Gastrocnemius medialis (tissue), 4 donors: ENCODE results near the gene FPGS. TPM values are rescaled to one million over a fixed set of nuclear protein-coding genes. Genes with fewer than 3 reads are reported as not detected.

Source experiments
- ATAC-seq, 2 donors: fragments of 150-250 bp; one replicate each; pipeline ENCODE4 v1.9.1; 2016
- DNase-seq, 2 donors: peaks; one replicate each; pipeline ENCODE4 v3.0.0-alpha.2; 2019
- H3K27ac ChIP-seq, 4 donors: fragments of 200-600 bp; sonication (generic); 1 replicate in 1 of 4; 2 replicates in 3 of 4; pipeline ENCODE4 v1.5.1; 2016 to 2018; ENCODE audit warnings: mild to moderate bottlenecking in 2 of 4, moderate library complexity in 1 of 4
- H3K27me3 ChIP-seq, 3 donors: fragments of 200-600 bp; sonication (generic) in 2 of 3; 1 replicate in 1 of 3; 2 replicates in 2 of 3; pipeline versions ENCODE4 v1.5.1 to v1.6.0; 2016 to 2019; ENCODE audit warnings: mild to moderate bottlenecking in 1 of 3, moderate library complexity in 1 of 3
- H3K36me3 ChIP-seq, 2 donors: fragments of 200-600 bp; sonication (generic) in 1 of 2; one replicate each; pipeline ENCODE4 v1.5.1; 2017 to 2018
- H3K4me1 ChIP-seq, 2 donors: fragments of 200-600 bp; sonication (generic) in 1 of 2; one replicate each; pipeline ENCODE4 v1.5.1; 2016 to 2017; ENCODE audit warnings: mild to moderate bottlenecking in 2 of 2
- H3K4me3 ChIP-seq, 4 donors: fragments of 200-600 bp; sonication (generic) in 3 of 4; 1 replicate in 1 of 4; 2 replicates in 3 of 4; pipeline ENCODE4 v1.5.1; 2016 to 2019; ENCODE audit warnings: mild to moderate bottlenecking in 2 of 4
- H3K9me3 ChIP-seq, 3 donors: fragments of 200-600 bp; sonication (generic) in 2 of 3; 1 replicate in 1 of 3; 2 replicates in 2 of 3; pipeline ENCODE4 v1.5.1; 2016 to 2019
- POLR2A ChIP-seq, 2 donors: fragments of 450-650 bp; IDR thresholded peaks; one replicate each; pipeline ENCODE4 v1.6.1; 2017; ENCODE audit warnings: antibody characterized with exemption in 2 of 2, mild to moderate bottlenecking in 2 of 2, moderate library complexity in 2 of 2
- in situ Hi-C, 4 donors: fragments of 200-750 bp; cut with MboI; loops; one replicate each; pipeline versions ENCODE4 v1.15.0 to v1.8.0; 2017; ENCODE audit warnings: low sequenced_read_pairs in 4 of 4
- intact Hi-C: fragments of 100-400 bp; cut with DNase I; formaldehyde crosslinking; loops from one replicate; pipeline ENCODE4 v1.15.1; 2023; ENCODE audit warnings: low total_unique reads
- total RNA-seq, 4 donors: library from RNA; depleted of rRNA; stranded (reverse); fragments of >200 nt; gene quantifications; one replicate each; pipeline versions ENCODE4 v1.1.0 to v1.2.3, GENCODE V29; 2016
- TF ChIP-seq, protein P1 (sequence below), 5 experiments: fragments of 450-650 bp in 3 of 5; fragments of 200-600 bp in 2 of 5; sonication (generic) in 2 of 5; IDR thresholded peaks in 4 of 5; conservative IDR thresholded peaks in 1 of 5; 1 replicate in 4 of 5; 2 replicates in 1 of 5; pipeline ENCODE4 v1.5.1; 2016 to 2019; ENCODE audit warnings: antibody characterized with exemption in 5 of 5, mild to moderate bottlenecking in 3 of 5, moderate library complexity in 3 of 5

The FPGS gene
- total RNA-seq, 4 donors from 2014 or later: 36.4 to 87.6 (median 47.7) TPM

DNA sequence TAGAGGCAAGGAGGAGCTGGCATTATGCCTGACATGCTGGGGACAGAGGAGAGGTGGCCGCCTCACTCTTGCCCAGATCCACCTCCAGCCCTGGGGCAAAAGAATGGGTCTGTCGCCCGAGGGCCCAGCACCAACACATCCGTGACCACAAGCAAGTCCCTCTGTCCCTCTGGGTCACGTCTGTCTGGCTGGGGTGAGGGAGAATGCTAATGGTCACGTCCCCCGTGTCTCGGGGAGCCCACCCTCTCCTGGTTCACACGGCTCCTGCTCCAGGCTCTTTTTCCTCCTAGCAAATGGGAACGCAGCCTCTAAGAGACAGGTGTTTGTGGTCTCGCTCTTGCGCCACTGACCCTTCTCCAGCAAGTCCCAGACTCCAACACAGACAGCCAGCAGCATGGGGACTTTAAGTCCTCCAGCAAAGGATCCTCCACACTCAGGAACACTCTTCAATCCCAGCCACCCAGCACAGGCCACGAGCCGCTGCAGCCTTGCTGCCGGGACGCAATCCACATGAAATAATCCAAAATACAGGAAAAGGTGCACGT is 47.7 kb downstream of the FPGS start:
- ATAC-seq: no peak
- H3K27ac ChIP-seq: peak overlapping the region in 3 of 4 donors; percentile 57 to 78 (median 69)

DNA sequence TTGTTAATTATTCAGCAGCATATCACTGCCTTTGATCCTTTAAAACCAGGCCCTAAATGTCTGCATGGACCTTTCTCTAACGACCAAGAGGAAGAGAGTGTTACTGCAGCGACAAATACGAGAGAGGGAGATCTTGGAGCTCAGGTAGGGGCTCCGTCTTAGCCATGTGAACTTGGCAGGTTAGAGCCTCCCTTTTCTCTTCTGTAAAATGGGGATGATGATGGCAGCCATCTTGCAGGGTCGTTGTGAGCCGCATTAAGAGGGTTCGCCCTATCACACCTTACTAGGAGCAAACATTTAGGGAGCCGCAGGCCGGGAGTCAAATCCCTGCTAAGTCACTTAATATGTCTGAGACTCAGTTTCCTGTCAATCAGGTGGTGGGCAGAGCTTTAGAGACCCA is 50.1 kb downstream of the FPGS start:
- H3K27ac ChIP-seq: peak overlapping the region in 3 of 4 donors; percentile 69 to 80 (median 78)
- in situ Hi-C loops (no loop called here), intact Hi-C loops (no loop called here)
- no peak for TF ChIP-seq POLR2A (IDR thresholded peaks at IDR 0.05)
- TF ChIP-seq, protein P1, sequence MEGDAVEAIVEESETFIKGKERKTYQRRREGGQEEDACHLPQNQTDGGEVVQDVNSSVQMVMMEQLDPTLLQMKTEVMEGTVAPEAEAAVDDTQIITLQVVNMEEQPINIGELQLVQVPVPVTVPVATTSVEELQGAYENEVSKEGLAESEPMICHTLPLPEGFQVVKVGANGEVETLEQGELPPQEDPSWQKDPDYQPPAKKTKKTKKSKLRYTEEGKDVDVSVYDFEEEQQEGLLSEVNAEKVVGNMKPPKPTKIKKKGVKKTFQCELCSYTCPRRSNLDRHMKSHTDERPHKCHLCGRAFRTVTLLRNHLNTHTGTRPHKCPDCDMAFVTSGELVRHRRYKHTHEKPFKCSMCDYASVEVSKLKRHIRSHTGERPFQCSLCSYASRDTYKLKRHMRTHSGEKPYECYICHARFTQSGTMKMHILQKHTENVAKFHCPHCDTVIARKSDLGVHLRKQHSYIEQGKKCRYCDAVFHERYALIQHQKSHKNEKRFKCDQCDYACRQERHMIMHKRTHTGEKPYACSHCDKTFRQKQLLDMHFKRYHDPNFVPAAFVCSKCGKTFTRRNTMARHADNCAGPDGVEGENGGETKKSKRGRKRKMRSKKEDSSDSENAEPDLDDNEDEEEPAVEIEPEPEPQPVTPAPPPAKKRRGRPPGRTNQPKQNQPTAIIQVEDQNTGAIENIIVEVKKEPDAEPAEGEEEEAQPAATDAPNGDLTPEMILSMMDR (IDR thresholded peaks at IDR 0.05 in 4 of 5, conservative IDR thresholded peaks at IDR 0.05 in 1 of 5): no peak
- peak overlapping the region; percentile 63 to 73 (median 66) for H3K4me3 ChIP-seq
- no peaks in the 10 kb centered on the region for H3K9me3 ChIP-seq
- no peaks in the 10 kb centered on the region for H3K36me3 ChIP-seq
- ATAC-seq: no peak
- H3K27me3 ChIP-seq: no peaks in the 10 kb centered on the region
- H3K4me1 ChIP-seq: peaks cover 8 to 10% of the 10 kb centered on the region in 2 donors
- DNase-seq: no peak

More for the DNA sequence above, 47.7 kb downstream of the FPGS start:
- in situ Hi-C loops: no loop called here
- H3K27me3 ChIP-seq: no peaks in the 10 kb centered on the region
- no peaks in the 10 kb centered on the region for H3K36me3 ChIP-seq
- H3K4me1 ChIP-seq: peaks cover 7 to 15% of the 10 kb centered on the region in 2 donors
- TF ChIP-seq, protein P1 (IDR thresholded peaks at IDR 0.05 in 4 of 5, conservative IDR thresholded peaks at IDR 0.05 in 1 of 5): no peak
- TF ChIP-seq POLR2A (IDR thresholded peaks at IDR 0.05): no peak
- no peak for DNase-seq
- no peaks in the 10 kb centered on the region for H3K9me3 ChIP-seq
- peak overlapping the region; percentile 40 to 69 (median 64) for H3K4me3 ChIP-seq
- intact Hi-C loops: no loop called here

DNA sequence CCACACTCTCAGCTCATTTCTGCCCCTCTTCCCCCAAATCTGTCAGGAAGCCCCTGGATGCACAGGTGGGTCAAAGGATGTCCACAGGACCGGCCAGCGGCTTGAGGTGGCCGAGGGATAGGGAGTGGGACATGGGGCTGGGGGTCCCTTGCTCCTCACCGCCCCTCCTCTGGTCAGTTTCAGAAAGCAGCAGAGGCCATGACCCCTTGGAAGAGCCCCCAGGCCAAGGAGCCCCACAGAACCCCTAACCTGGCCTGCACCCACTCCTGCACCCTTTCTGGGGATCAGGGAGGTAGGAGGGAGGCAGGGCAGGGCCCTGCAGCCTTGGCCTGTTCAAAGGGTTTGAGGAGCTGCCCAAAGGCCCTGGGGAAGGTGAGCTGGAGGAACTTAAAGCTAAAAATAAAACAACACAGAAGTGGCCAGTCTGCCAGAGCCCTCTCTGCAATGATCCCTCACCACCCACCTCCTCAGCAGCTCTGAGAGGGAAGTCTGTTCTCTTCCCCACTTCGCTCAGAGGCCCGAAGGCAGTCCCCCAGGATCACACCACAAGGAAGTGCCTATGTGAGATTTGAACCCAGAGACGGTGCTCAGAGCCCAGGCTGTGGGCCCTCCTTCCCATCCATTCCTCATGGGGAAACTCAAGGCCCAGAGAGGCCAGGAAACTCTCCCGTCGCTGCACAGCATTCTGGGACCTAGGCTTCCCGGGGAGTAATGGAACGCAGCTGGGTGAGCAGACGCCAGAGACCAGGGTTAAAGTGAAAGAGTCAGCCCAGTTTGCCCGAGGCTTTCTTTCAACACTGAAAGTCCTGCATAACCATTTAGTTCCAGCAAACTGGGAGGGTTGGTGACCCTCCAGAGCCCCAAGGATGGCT is 50.9 kb downstream of the FPGS start:
- TF ChIP-seq, protein P1 (IDR thresholded peaks at IDR 0.05 in 4 of 5, conservative IDR thresholded peaks at IDR 0.05 in 1 of 5): no peak
- no peak for TF ChIP-seq POLR2A (IDR thresholded peaks at IDR 0.05)
- H3K4me1 ChIP-seq: peaks cover 10 to 15% of the 10 kb centered on the region in 2 donors
- ATAC-seq (no peak), DNase-seq (no peak)
- H3K36me3 ChIP-seq: no peaks in the 10 kb centered on the region
- in situ Hi-C loops: no loop called here
- peak overlapping the region; percentile 69 to 80 (median 76) for H3K27ac ChIP-seq
- peak overlapping the region; percentile 63 to 73 (median 66) for H3K4me3 ChIP-seq
- H3K27me3 ChIP-seq: no peaks in the 10 kb centered on the region
- no peaks in the 10 kb centered on the region for H3K9me3 ChIP-seq
- intact Hi-C loops: no loop called here

DNA sequence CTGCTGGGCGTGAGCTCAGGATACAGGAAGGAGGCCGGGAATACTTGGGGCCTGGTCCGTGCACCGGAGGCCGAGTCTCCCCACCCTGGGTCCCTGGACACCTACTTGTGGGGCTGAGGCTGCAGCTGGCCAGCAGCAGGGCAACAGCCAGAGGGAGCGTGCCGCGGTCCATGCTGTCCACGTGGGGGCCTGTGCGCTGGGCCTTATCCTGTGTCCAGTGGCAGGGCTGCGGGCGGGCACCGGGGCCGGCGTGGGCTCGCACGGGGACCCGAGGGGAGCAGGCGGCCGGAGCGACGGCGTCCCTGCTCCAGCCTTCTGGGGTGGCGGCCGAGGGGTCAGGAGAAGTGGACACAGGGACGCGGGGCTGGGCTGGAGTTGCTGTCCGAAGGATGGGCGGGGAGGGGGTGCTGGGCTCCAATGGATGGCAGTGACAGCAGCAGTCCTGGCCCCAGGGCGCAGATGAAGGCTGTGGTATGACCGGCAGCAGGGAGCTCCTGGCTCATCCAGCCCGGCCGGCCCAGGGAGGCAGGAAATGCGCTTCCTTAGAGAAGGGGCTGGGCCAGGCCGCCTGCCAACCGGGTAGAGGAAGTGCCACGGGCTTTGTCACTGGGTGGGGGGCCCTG is 51.6 kb downstream of the FPGS start, which contains the start of gene ENG:
TSS of gene ENG (minus strand) at position 475 of the 623 bp plus-strand sequence. CDS start at position 172, 303 bp downstream.
- no peaks in the 10 kb centered on the region for H3K36me3 ChIP-seq
- TF ChIP-seq, protein P1 (IDR thresholded peaks at IDR 0.05 in 4 of 5, conservative IDR thresholded peaks at IDR 0.05 in 1 of 5): peak in 1 of 5 experiments; percentile 27
- peak in 1 of 2 donors; percentile 22 for TF ChIP-seq POLR2A (IDR thresholded peaks at IDR 0.05)
- ATAC-seq (peak; percentile 34 to 45), DNase-seq (peak; percentile 43 to 49)
- peak within 1 kb of the TSS; percentile 63 to 73 (median 66) for H3K4me3 ChIP-seq
- no peaks in the 10 kb centered on the region for H3K27me3 ChIP-seq
- H3K9me3 ChIP-seq: no peaks in the 10 kb centered on the region
- H3K27ac ChIP-seq: peak within 1 kb of the TSS; percentile 69 to 80 (median 76)
- in situ Hi-C loops: no loop called here
- intact Hi-C loops: no loop called here
- H3K4me1 ChIP-seq: peaks cover 18 to 22% of the 10 kb centered on the region in 2 donors
